ENCODE measurements around the gene FAM156A.
"Not testable (repeated sequence)": the region's sequence is repeated elsewhere in the genome, so short reads cannot be mapped to it uniquely, and the experiment has no call there.

Gene FAM156A

GRCh38 chrX:52990848-52991247, 32.5 kb upstream of the FAM156A start:
- H3K27me3 ChIP-seq (ENCODE audit: insufficient read depth, low read length, poor library complexity): no peaks in the 10 kb centered on the region

GRCh38 chrX:52990011-52990631, 31.8 kb upstream of the FAM156A start:
- H3K79me2 ChIP-seq (ENCODE audit: insufficient read depth, low read length): peaks cover 19% of the 10 kb centered on the region
- H3K27ac ChIP-seq (ENCODE audit: low read length); H2AFZ ChIP-seq (ENCODE audit: low read depth, low read length); H3K9me3 ChIP-seq (ENCODE audit: insufficient read depth, low read length, severe bottlenecking); H3K36me3 ChIP-seq (ENCODE audit: insufficient read depth, low read length); H3K27me3 ChIP-seq (ENCODE audit: insufficient read depth, low read length, poor library complexity); H3K4me2 ChIP-seq (ENCODE audit: insufficient read depth, low read length); H3K9ac ChIP-seq (ENCODE audit: low read depth, low read length); H3K4me3 ChIP-seq (ENCODE audit: low read depth in 1 of 2, low read length in 2 of 2); H4K20me1 ChIP-seq (ENCODE audit: insufficient read depth, low read length): not testable (repeated sequence)
- ATAC-seq (ENCODE audit: insufficient read depth, low read depth): peak; percentile 95
- peak; percentile 68 for DNase-seq
- TF ChIP-seq CTCF (IDR thresholded peaks at IDR 0.05; ENCODE audit: borderline replicate concordance, extremely low read depth, low read length, poor library complexity, severe bottlenecking): peak; percentile 71
- H3K4me1 ChIP-seq (ENCODE audit: insufficient read depth, low read length): peaks cover 13% of the 10 kb centered on the region

More at GRCh38 chrX:52990848-52991247, 32.5 kb upstream of the FAM156A start:
- no peaks in the 10 kb centered on the region for H3K9me3 ChIP-seq (ENCODE audit: insufficient read depth, low read length, severe bottlenecking)
- H3K27ac ChIP-seq (ENCODE audit: low read length): no peak overlapping the region
- no peak overlapping the region for H3K4me2 ChIP-seq (ENCODE audit: insufficient read depth, low read length)
- no peaks in the 10 kb centered on the region for H4K20me1 ChIP-seq (ENCODE audit: insufficient read depth, low read length)
- DNase-seq (no peak), ATAC-seq (ENCODE audit: insufficient read depth, low read depth) (no peak)
- H3K4me3 ChIP-seq (ENCODE audit: low read depth in 1 of 2, low read length in 2 of 2): no peak overlapping the region
- H3K36me3 ChIP-seq (ENCODE audit: insufficient read depth, low read length): no peaks in the 10 kb centered on the region
- TF ChIP-seq CTCF (IDR thresholded peaks at IDR 0.05; ENCODE audit: borderline replicate concordance, extremely low read depth, low read length, poor library complexity, severe bottlenecking) (no peak), EZH2 (IDR thresholded peaks at IDR 0.05; ENCODE audit: borderline replicate concordance, low read depth, low read length, severe bottlenecking) (no peak)
- peaks cover 20% of the 10 kb centered on the region for H3K79me2 ChIP-seq (ENCODE audit: insufficient read depth, low read length)
- no peak overlapping the region for H2AFZ ChIP-seq (ENCODE audit: low read depth, low read length)
- H3K4me1 ChIP-seq (ENCODE audit: insufficient read depth, low read length): peaks cover 14% of the 10 kb centered on the region
- no peak overlapping the region for H3K9ac ChIP-seq (ENCODE audit: low read depth, low read length)

- Histone ChIP-seq H4K20me1 (ENCODE audit: insufficient read depth, low read length) (no peaks in the 10 kb centered on the region), H3K4me1 (ENCODE audit: insufficient read depth, low read length) (peaks cover 8% of the 10 kb centered on the region), H3K4me2 (ENCODE audit: insufficient read depth, low read length) (no peak overlapping the region), H3K4me3 (ENCODE audit: low read depth in 1 of 2, low read length in 2 of 2) (no peak overlapping the region), H3K9me3 (ENCODE audit: insufficient read depth, low read length, severe bottlenecking) (no peaks in the 10 kb centered on the region), H3K27ac (ENCODE audit: low read length) (no peak overlapping the region), H3K36me3 (ENCODE audit: insufficient read depth, low read length) (no peaks in the 10 kb centered on the region), H3K9ac (ENCODE audit: low read depth, low read length) (no peak overlapping the region), H3K27me3 (ENCODE audit: insufficient read depth, low read length, poor library complexity) (no peaks in the 10 kb centered on the region), H3K79me2 (ENCODE audit: insufficient read depth, low read length) (peaks cover 10% of the 10 kb centered on the region), H2AFZ (ENCODE audit: low read depth, low read length) (no peak overlapping the region)
- DNase-seq (no peak), ATAC-seq (ENCODE audit: insufficient read depth, low read depth) (no peak; the same call in 2 of the 3 replicates)
- TF ChIP-seq CTCF (IDR thresholded peaks at IDR 0.05; ENCODE audit: borderline replicate concordance, extremely low read depth, low read length, poor library complexity, severe bottlenecking) (no peak), EZH2 (IDR thresholded peaks at IDR 0.05; ENCODE audit: borderline replicate concordance, low read depth, low read length, severe bottlenecking) (no peak)
Measured at GRCh38 chrX:52988985-52989917, 30.9 kb upstream of the FAM156A start.
